ES-I3 (cell line): Measurements from ENCODE around the gene MUSK.

Experiments used
- H3K36me3 ChIP-seq: 2 replicates; pipeline ENCODE4 v1.6.1; 2013; ENCODE audit warnings: mild to moderate bottlenecking, low read length, control low read depth, moderate library complexity; ENCODE audit not compliant: insufficient read depth
- H3K4me1 ChIP-seq: 2 replicates; pipeline ENCODE4 v1.6.1; 2013; ENCODE audit warnings: mild to moderate bottlenecking, control low read depth, low read length; ENCODE audit not compliant: insufficient read depth
- H3K9ac ChIP-seq: 2 replicates; pipeline ENCODE4 v1.6.1; 2013; ENCODE audit warnings: low read depth, mild to moderate bottlenecking, low read length, moderate library complexity
- H3K9me3 ChIP-seq: 2 replicates; pipeline ENCODE4 v1.6.1; 2013; ENCODE audit warnings: mild to moderate bottlenecking, low read length, moderate library complexity; ENCODE audit not compliant: control insufficient read depth, insufficient read depth

Gene MUSK

DNA sequence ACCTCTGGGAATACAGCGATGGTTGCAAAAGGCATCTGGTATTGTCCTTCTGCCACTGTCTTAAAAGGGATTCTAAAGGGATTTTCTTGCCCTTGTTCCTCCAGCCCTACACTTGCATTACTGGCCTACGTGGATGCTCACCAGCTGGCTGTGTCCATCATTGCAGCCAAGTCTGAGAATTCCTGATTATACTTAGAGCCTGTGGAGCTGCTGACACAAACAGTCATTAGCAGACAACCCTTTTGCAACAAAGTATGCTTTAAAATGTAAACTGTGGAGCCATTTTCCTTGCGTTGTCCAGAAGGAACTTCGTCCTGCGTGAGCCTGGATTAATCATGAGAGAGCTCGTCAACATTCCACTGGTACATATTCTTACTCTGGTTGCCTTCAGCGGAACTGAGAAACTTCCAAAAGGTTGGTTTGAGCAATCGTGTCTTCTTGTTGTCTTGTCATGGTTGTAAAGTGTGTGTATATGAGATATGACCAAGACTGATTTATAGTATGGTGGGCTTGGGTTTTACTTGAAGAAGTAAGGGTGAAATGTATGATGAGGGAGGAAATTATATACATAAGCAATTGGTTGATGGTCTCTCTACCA, at the start of gene MUSK:
MUSK (plus strand) TSS at position 222 of the 598 bp plus-strand sequence; CDS start at position 336, 114 bp downstream.
- Histone ChIP-seq H3K9me3 (no peaks in the 10 kb centered on the region), H3K36me3 (no peaks in the 10 kb centered on the region), H3K4me1 (no peaks in the 10 kb centered on the region), H3K9ac (no peak within 1 kb of the TSS)

GRCh38 chr9:110619831-110620230, 48.8 kb upstream of the MUSK start:
- H3K4me1 ChIP-seq, result no peaks in the 10 kb centered on the region
- H3K36me3 ChIP-seq, result no peaks in the 10 kb centered on the region
- H3K9me3 ChIP-seq, result no peaks in the 10 kb centered on the region
- H3K9ac ChIP-seq, result no peak overlapping the region

- Histone ChIP-seq H3K9ac (no peak overlapping the region), H3K36me3 (no peaks in the 10 kb centered on the region), H3K9me3 (no peaks in the 10 kb centered on the region), H3K4me1 (no peaks in the 10 kb centered on the region)
Measured at GRCh38 chr9:110620726-110621125, 47.9 kb upstream of the MUSK start.

- H3K36me3 ChIP-seq, result no peaks in the 10 kb centered on the region
- H3K4me1 ChIP-seq, result peaks cover 7% of the 10 kb centered on the region; the same call in 1 of the 2 replicates
- no peaks in the 10 kb centered on the region for H3K9me3 ChIP-seq
- H3K9ac ChIP-seq, result no peak overlapping the region
Measured at GRCh38 chr9:110622368-110622767, 46.2 kb upstream of the MUSK start.

DNA sequence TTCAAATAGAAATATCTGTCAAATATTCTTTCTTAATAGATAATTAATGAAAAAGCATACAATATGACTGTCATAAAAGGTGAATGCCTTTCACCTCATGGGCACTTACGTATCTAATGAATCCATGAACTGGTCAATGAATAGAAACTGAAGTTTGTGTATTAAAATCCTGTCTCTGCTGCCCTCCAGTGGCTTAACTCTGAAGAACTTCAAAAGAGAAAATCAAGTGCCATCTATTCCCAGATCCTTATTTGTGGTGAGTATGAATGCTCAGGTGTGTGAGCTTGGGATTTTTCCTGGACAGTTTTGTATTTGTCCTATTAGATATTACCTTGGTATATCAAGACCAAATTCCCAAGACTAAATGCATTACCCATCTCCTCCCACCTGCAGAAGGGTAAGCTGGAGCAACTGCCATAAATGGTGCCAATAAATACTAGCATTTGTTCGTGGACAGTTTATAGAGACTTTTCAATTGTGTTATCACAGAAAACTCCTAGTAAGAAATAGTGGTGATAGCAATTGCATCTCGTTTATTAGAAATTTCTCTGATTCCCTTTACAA, 45.0 kb upstream of the MUSK start:
- H3K36me3 ChIP-seq, result no peaks in the 10 kb centered on the region

GRCh38 chr9:110626101-110626829, 42.3 kb upstream of the MUSK start:
- Histone ChIP-seq H3K9me3 (no peaks in the 10 kb centered on the region), H3K36me3 (no peaks in the 10 kb centered on the region), H3K4me1 (peaks cover 7% of the 10 kb centered on the region; the same call in 1 of the 2 replicates), H3K9ac (no peak overlapping the region)

More for the DNA sequence above, 45.0 kb upstream of the MUSK start:
- Histone ChIP-seq H3K4me1 (peaks cover 7% of the 10 kb centered on the region; the same call in 1 of the 2 replicates), H3K9me3 (no peaks in the 10 kb centered on the region), H3K9ac (no peak overlapping the region)

DNA sequence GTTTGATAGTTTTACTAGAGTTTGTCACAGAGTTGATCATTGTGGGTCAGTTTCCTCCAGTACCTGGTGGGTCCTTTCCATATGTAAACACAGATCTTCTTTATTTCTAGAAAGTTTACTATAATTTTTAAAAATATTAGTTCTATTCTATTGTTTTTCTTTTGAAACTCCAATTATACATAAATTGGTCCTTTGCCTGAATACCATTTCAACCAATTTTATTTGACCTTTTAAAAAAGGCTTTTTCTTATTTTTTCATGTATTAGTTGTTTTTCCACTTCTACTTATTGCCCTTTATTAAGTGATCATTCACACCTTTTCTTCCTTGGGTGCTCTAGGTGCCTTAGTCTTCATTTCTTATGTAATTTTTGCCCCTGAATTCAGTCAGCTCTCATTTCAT, 33.0 kb upstream of the MUSK start:
- H3K4me1 ChIP-seq, result no peaks in the 10 kb centered on the region
- no peaks in the 10 kb centered on the region for H3K9me3 ChIP-seq
- no peaks in the 10 kb centered on the region for H3K36me3 ChIP-seq
- H3K9ac ChIP-seq, result no peak overlapping the region

DNA sequence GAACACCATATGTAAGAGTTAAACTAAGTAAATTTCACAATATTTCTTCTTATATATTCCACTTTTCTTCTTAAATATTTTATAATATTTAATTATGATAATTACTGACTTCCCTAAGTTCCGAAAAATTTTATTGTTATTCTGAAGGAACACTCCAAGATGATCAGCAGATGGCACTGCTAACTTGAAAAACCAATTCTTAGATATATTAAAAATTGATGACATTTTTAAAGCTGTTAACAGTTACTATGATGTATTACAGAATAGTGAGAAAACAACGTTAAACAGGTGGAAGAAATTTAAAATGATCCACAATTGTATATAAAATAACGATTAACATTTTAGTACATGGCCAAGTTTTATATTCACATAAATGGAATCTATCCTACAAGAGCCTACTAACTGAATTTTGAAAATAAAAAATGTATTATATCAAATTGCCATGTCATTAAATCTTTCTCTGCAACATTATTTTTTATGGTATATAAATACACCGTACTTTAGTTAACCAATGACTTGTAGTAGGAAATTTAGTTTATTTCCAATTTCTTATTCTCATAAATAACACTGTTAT, 30.1 kb upstream of the MUSK start:
- Histone ChIP-seq H3K9me3 (no peaks in the 10 kb centered on the region), H3K4me1 (no peaks in the 10 kb centered on the region), H3K9ac (no peak overlapping the region), H3K36me3 (no peaks in the 10 kb centered on the region)

DNA sequence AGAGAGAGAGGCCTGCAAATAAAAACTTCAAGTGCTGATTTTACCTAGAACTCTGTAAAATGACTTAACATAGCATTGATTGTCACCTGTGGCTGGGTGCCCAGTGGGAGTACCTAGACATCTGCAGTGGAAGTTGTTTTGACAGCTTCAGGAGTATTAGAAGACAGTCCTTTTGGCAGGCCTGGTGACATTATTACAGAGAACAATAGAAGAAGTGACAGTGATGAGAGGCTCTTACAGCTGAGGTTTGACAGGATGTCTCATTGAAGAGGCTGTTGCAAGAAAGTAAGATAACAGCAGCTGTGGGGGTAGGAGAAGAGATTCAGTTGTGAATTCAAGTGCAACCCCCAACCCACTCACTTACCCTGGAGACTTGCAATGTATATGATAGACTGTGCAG, 27.9 kb upstream of the MUSK start:
- Histone ChIP-seq H3K9ac (no peak overlapping the region), H3K36me3 (no peaks in the 10 kb centered on the region), H3K9me3 (no peaks in the 10 kb centered on the region), H3K4me1 (no peaks in the 10 kb centered on the region)

DNA sequence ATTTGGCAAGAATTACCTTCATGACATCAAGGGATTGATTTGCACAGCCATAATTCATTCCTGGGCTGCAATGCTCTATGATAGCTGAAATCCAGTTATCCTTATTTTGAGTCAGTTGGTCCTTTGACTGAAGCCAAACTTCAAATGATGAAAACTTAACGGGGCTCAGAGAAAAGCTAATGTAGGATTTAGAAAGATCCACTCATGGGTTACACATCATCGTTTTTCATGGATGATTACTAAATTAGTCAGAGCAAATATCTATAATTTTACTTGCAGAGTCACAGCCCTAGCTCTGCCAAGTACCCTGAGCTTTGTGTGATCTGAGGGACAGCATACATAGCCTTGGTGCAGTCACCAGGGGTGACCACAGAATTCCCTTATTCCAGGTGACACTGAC, 27.3 kb upstream of the MUSK start:
- Histone ChIP-seq H3K36me3 (no peaks in the 10 kb centered on the region), H3K9me3 (no peaks in the 10 kb centered on the region), H3K4me1 (no peaks in the 10 kb centered on the region), H3K9ac (no peak overlapping the region)

DNA sequence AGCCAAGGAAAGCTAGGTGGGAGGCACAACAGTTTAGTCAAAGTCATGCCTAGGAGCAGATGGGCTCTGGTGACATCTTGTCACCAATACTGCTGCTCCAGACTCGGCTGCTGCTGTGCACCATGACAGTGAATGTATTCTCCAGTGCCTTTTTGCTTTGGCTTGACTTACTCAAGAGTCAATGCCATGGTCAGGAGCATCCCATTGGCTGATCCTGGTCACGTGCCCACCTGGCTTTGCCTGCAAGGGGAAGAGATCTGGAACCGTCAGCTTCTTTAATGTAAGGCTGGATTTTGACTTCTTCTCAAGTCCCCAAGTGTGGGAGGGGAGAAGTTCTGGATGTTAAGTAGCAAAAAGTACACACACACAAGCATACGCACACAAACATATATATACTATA, 19.9 kb upstream of the MUSK start:
- H3K36me3 ChIP-seq, result no peaks in the 10 kb centered on the region
- H3K9me3 ChIP-seq, result no peaks in the 10 kb centered on the region
- H3K9ac ChIP-seq, result no peak overlapping the region
- H3K4me1 ChIP-seq, result no peaks in the 10 kb centered on the region

GRCh38 chr9:110650261-110650660, 18.3 kb upstream of the MUSK start:
- Histone ChIP-seq H3K9me3 (no peaks in the 10 kb centered on the region), H3K4me1 (no peaks in the 10 kb centered on the region), H3K36me3 (no peaks in the 10 kb centered on the region), H3K9ac (no peak overlapping the region)

GRCh38 chr9:110650991-110651411, 17.6 kb upstream of the MUSK start:
- H3K9me3 ChIP-seq, result no peaks in the 10 kb centered on the region
- H3K36me3 ChIP-seq, result no peaks in the 10 kb centered on the region
- no peaks in the 10 kb centered on the region for H3K4me1 ChIP-seq
- H3K9ac ChIP-seq, result no peak overlapping the region

DNA sequence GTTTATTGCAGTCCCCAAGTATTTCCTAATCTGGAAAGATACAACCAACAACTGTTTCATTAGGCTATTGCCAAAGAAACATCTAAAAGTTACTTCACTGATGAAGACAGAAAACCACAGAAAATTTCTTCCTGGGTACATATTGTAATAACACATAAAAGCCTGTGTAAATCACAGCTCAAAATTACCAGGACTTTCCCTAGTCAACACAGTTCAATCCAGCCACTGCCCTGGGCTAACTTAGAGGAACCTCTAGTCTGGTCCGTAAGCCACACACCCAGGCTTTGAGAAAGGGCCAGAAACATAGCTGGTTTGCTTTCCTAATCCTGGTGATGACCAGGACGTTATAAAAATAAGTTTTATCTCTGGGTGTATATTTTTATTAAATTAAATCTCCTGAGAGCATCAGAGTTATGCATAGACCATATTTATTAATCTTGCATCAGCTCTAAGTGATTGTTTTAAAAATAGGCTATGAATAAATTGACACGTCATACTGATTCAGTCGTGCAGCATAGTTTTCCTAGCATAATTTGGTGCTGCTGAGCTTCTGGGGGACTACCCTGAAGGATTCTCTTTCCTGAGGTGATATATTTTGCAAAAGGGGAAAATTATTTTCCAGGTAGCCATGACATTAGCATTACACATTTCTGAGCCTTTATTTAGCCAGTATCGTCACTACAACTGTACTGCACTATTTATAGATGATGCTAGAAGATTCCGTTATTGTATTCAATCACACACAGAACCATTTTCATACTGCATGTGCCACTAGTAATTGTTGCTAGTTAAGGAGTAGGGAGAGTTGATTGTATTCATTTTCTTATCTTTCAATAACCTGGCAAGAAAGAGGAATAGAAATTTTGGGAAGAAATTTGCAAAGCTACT, 12.6 kb upstream of the MUSK start:
- no peak overlapping the region for H3K9ac ChIP-seq
- no peaks in the 10 kb centered on the region for H3K36me3 ChIP-seq
- H3K9me3 ChIP-seq, result no peaks in the 10 kb centered on the region
- no peaks in the 10 kb centered on the region for H3K4me1 ChIP-seq
